Right atrium auricular region (tissue), 2 donors: ENCODE measurements around the gene NAT8L. TPM values are rescaled to one million over a fixed set of nuclear protein-coding genes. Genes with fewer than 3 reads are reported as not detected.
A peak's percentile ranks its signal among the peaks of the same experiment; 100 is the strongest.

Experiments used
- DNase-seq: peaks from one replicate; pipeline ENCODE4 v3.0.0-alpha.2; 2019; ENCODE audit warnings: low spot score
- H3K27ac ChIP-seq, 2 donors: fragments of 200-600 bp; sonication (generic); 1 replicate in 1 of 2; 2 replicates in 1 of 2; pipeline ENCODE4 v1.5.1; 2016 to 2019
- H3K27me3 ChIP-seq, 2 donors: fragments of 200-600 bp; sonication (generic); one replicate each; pipeline versions ENCODE4 v1.5.1 to v1.6.0; 2017 to 2019
- H3K36me3 ChIP-seq: fragments of 200-600 bp; sonication (generic); one replicate; pipeline ENCODE4 v1.5.1; 2016
- H3K4me1 ChIP-seq, 2 donors: fragments of 200-600 bp; sonication (generic); one replicate each; pipeline versions ENCODE4 v1.5.1 to v1.6.0; 2017 to 2019
- H3K4me3 ChIP-seq, 2 donors: fragments of 200-600 bp; sonication (generic); 1 replicate in 1 of 2; 2 replicates in 1 of 2; pipeline ENCODE4 v1.5.1; 2017 to 2019; ENCODE audit warnings: mild to moderate bottlenecking in 1 of 2, moderate library complexity in 1 of 2
- H3K9me3 ChIP-seq, 2 donors: fragments of 200-600 bp; sonication (generic); one replicate each; pipeline ENCODE4 v1.5.1; 2019
- total RNA-seq, 2 donors: library from RNA; depleted of rRNA; stranded (reverse); fragments of >200 nt; gene quantifications; one replicate each; pipeline ENCODE4 v1.1.0, GENCODE V29; 2016
- TF ChIP-seq, protein P1 (sequence below), 2 donors: fragments of 200-600 bp; sonication (generic); IDR thresholded peaks; one replicate each; pipeline ENCODE4 v1.5.1; 2019; ENCODE audit warnings: antibody characterized with exemption in 2 of 2

The NAT8L gene
- total RNA-seq, 2 donors from 2014 or later, result 3.0 to 3.2 TPM

DNA sequence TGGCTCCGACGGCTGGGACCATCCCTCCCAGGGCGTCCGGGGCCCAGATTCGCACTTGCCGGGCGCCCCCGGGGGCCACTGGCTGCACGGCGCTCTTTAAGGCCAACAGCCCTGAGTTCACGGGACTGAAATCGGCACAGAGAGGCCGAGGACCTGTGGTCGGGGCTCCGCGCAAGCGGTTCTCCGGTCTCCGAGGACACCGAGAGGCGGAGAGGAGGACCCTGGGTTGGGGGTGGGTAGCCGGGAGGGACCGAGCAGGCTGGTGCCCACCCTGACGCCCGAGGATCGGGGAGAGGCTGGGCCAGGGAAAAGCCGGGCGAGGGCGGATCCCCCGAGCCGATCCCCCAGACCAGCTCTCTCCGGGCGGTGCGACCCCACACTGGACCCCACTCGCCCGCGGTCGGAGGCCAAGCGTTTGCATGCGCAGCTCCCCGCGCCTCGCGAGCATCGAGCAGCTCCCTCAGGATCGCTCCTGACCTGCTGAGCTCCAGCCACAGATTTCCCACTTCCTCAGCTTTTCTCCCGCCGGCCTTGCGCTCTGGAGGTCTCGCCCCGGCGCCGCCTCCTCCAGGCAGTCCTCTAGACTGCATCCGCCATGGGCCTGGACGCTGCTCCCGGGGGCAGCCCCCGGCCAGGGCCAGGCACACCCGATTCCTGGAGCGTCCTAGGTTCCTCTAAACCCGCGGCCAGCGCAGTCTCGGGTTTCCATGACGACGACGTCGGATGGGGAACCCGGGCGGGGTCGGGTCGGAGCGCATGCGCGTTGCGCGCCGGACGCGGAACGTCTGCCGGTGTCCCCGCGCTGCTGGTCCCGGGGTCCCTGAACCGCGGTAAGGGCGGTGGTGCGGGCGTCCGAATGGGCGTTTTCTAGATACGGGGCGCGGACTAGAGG is 17.6 kb upstream of the NAT8L start:
- H3K27me3 ChIP-seq, result peaks cover 15 to 19% of the 10 kb centered on the region in 2 donors
- peak overlapping the region; percentile 65 to 71 for H3K4me3 ChIP-seq
- peaks cover 0 to 25% of the 10 kb centered on the region in 2 donors for H3K4me1 ChIP-seq
- peak overlapping the region in 1 of 2 donors; percentile 17 for H3K27ac ChIP-seq
- DNase-seq, result peak; percentile 73
- H3K36me3 ChIP-seq, result no peaks in the 10 kb centered on the region
- TF ChIP-seq, protein P1, sequence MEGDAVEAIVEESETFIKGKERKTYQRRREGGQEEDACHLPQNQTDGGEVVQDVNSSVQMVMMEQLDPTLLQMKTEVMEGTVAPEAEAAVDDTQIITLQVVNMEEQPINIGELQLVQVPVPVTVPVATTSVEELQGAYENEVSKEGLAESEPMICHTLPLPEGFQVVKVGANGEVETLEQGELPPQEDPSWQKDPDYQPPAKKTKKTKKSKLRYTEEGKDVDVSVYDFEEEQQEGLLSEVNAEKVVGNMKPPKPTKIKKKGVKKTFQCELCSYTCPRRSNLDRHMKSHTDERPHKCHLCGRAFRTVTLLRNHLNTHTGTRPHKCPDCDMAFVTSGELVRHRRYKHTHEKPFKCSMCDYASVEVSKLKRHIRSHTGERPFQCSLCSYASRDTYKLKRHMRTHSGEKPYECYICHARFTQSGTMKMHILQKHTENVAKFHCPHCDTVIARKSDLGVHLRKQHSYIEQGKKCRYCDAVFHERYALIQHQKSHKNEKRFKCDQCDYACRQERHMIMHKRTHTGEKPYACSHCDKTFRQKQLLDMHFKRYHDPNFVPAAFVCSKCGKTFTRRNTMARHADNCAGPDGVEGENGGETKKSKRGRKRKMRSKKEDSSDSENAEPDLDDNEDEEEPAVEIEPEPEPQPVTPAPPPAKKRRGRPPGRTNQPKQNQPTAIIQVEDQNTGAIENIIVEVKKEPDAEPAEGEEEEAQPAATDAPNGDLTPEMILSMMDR (IDR thresholded peaks at IDR 0.05), result no peak
- H3K9me3 ChIP-seq, result no peaks in the 10 kb centered on the region

- no peaks in the 10 kb centered on the region for H3K36me3 ChIP-seq
- H3K27me3 ChIP-seq, result peaks cover 15 to 24% of the 10 kb centered on the region in 2 donors
- TF ChIP-seq, protein P1 (IDR thresholded peaks at IDR 0.05), result no peak
- peaks cover 0 to 25% of the 10 kb centered on the region in 2 donors for H3K4me1 ChIP-seq
- H3K9me3 ChIP-seq, result no peaks in the 10 kb centered on the region
- no peak for DNase-seq
- H3K27ac ChIP-seq, result peak overlapping the region in 1 of 2 donors; percentile 17
- H3K4me3 ChIP-seq, result peak overlapping the region; percentile 65 to 71
These were observed 16.8 kb upstream of the NAT8L start for GRCh38 chr4:2042204-2042946.

DNA sequence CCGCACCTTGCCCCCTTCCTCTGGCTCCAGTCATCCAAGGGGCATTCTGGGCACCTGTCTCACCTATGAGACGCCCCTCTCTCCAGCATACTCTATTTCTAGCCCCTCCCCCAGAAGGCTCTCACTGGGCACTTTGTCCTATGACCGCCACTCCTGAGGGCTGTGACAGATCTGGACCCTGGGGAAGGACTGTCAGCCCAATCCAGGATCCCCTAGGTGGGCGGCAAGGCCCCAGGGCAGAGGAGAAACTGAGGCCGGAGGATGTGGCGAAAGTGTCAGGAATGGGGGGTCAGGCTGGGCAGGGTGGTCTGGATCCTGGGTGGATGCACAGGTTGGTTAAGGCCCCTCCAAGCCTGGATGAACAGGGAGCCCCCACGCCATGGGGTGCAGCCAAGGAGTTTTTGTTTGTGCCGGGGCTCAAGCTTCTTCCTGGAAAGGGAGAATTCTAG is 16.2 kb upstream of the NAT8L start:
- TF ChIP-seq, protein P1 (IDR thresholded peaks at IDR 0.05), result no peak
- DNase-seq, result no peak
- no peaks in the 10 kb centered on the region for H3K36me3 ChIP-seq
- H3K27me3 ChIP-seq, result peaks cover 15 to 24% of the 10 kb centered on the region in 2 donors
- H3K9me3 ChIP-seq, result no peaks in the 10 kb centered on the region
- no peak overlapping the region for H3K4me3 ChIP-seq
- peaks cover 0 to 25% of the 10 kb centered on the region in 2 donors for H3K4me1 ChIP-seq
- H3K27ac ChIP-seq, result no peak overlapping the region

GRCh38 chr4:2043396-2044118 is 15.6 kb upstream of the NAT8L start:
- Histone ChIP-seq H3K4me1 (peaks cover 0 to 25% of the 10 kb centered on the region in 2 donors), H3K27me3 (peaks cover 15 to 24% of the 10 kb centered on the region in 2 donors), H3K9me3 (no peaks in the 10 kb centered on the region), H3K36me3 (no peaks in the 10 kb centered on the region), H3K27ac (no peak overlapping the region), H3K4me3 (no peak overlapping the region)
- DNase-seq, result no peak
- TF ChIP-seq, protein P1 (IDR thresholded peaks at IDR 0.05), result no peak

DNA sequence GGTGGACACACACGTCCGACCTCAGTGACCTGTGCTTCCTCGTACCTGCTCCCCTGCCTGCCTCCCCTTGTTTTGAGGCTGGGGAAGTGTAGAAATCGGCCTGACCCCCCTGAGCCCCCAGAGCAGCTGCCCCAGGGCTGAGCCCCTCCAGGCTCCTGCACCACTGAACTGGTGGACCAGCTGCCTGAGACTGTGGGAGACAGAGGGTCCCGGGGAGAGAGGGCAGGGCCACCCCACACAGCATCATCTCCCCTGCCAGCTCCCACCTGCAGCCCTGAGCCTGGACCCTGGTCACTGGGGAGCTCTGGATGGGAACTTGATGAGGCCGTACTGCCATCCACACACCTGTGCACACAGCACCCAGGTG is 15.0 kb upstream of the NAT8L start:
- Histone ChIP-seq H3K27me3 (peaks cover 15 to 24% of the 10 kb centered on the region in 2 donors), H3K36me3 (no peaks in the 10 kb centered on the region), H3K4me3 (no peak overlapping the region), H3K27ac (no peak overlapping the region), H3K9me3 (no peaks in the 10 kb centered on the region), H3K4me1 (peaks cover 0 to 25% of the 10 kb centered on the region in 2 donors)
- TF ChIP-seq, protein P1 (IDR thresholded peaks at IDR 0.05), result no peak
- no peak for DNase-seq
